SK-N-MC (cell line): Measurements from ENCODE around the gene GGT6.

Source experiments
- EZH2 ChIP-seq: fragments of 200-600 bp; sonication (generic); IDR thresholded peaks from one replicate; pipeline ENCODE4 v1.6.1; 2017; ENCODE audit warnings: antibody characterized with exemption
- FOXP2 ChIP-seq: optimal IDR thresholded peaks from 2 replicates; pipeline ENCODE3; 2011; ENCODE audit warnings: mild to moderate bottlenecking, moderate library complexity; ENCODE audit not compliant: insufficient read depth; ENCODE audit errors: extremely low read length, control extremely low read depth
- POLR2AphosphoS5 ChIP-seq: IDR thresholded peaks from 2 replicates; pipeline ENCODE4 v1.6.1; 2012; ENCODE audit warnings: mild to moderate bottlenecking, low read depth, low read length, borderline replicate concordance

GRCh38 chr17:4548061-4548461 is 12.3 kb downstream of the GGT6 start:
- TF ChIP-seq FOXP2 (no peak), EZH2 (no peak), POLR2AphosphoS5 (no peak)
